CD4-positive, alpha-beta T cell treated with Interleukin-6 for 4 hours (primary cell): ENCODE data around the gene CAMK4.

Experiments used
- DNase-seq: peaks from one replicate; pipeline ENCODE4 v3.0.0-alpha.2; 2020; ENCODE audit warnings: mixed read lengths

The CAMK4 gene

GRCh38 chr5:111434800-111435199 lies 210.6 kb downstream of the CAMK4 start:
- no peak for DNase-seq

GRCh38 chr5:111439473-111440075 lies 215.4 kb downstream of the CAMK4 start:
- DNase-seq, result no peak

- no peak for DNase-seq
Measured at GRCh38 chr5:111447099-111447498, 222.9 kb downstream of the CAMK4 start.

- DNase-seq, result no peak
Measured at GRCh38 chr5:111447822-111448221, 223.6 kb downstream of the CAMK4 start.

GRCh38 chr5:111453295-111453694 lies 229.1 kb downstream of the CAMK4 start:
- no peak for DNase-seq

- no peak for DNase-seq
Measured at GRCh38 chr5:111453747-111454146, 229.6 kb downstream of the CAMK4 start.

- DNase-seq, result no peak
Measured at GRCh38 chr5:111454198-111454622, 230.0 kb downstream of the CAMK4 start.

- no peak for DNase-seq
Measured at GRCh38 chr5:111454776-111455175, 230.6 kb downstream of the CAMK4 start.

GRCh38 chr5:111461255-111461671 lies 237.1 kb downstream of the CAMK4 start:
- DNase-seq, result no peak

GRCh38 chr5:111461934-111462333 lies 237.8 kb downstream of the CAMK4 start:
- no peak for DNase-seq

- no peak for DNase-seq
Measured at GRCh38 chr5:111463311-111463710, 239.1 kb downstream of the CAMK4 start.

- DNase-seq, result no peak
Measured at GRCh38 chr5:111469293-111469896, 245.2 kb downstream of the CAMK4 start.

GRCh38 chr5:111469903-111470302 lies 245.7 kb downstream of the CAMK4 start:
- DNase-seq, result no peak

GRCh38 chr5:111472096-111472495 lies 247.9 kb downstream of the CAMK4 start:
- DNase-seq, result no peak

- DNase-seq, result no peak
Measured at GRCh38 chr5:111472579-111472978, 248.4 kb downstream of the CAMK4 start.

- DNase-seq, result no peak
Measured at GRCh38 chr5:111478266-111478665, 254.1 kb downstream of the CAMK4 start.

- DNase-seq, result no peak
Measured at GRCh38 chr5:111478898-111479297, 254.7 kb downstream of the CAMK4 start.

- DNase-seq, result no peak
Measured at GRCh38 chr5:111480346-111480745, 256.2 kb downstream of the CAMK4 start.

GRCh38 chr5:111486055-111486454 lies 261.9 kb downstream of the CAMK4 start:
- no peak for DNase-seq

GRCh38 chr5:111486926-111487325 lies 262.7 kb downstream of the CAMK4 start:
- no peak for DNase-seq

GRCh38 chr5:111488353-111488752 lies 264.2 kb downstream of the CAMK4 start:
- no peak for DNase-seq

- no peak for DNase-seq
Measured at GRCh38 chr5:111493031-111493430, 268.8 kb downstream of the CAMK4 start.

- DNase-seq, result no peak
Measured at GRCh38 chr5:111494355-111494999, 270.3 kb downstream of the CAMK4 start.

GRCh38 chr5:111495159-111495558 lies 271.0 kb downstream of the CAMK4 start:
- DNase-seq, result no peak
